Stomach (tissue), 9 donors: ENCODE data around the gene MACO1. TPM values are rescaled to one million over a fixed set of nuclear protein-coding genes. Genes with fewer than 3 reads are reported as not detected.

Experiments
- DNase-seq, 2 donors: peaks; one replicate each; pipeline versions ENCODE4 v3.0.0 to v3.0.0-alpha.2; 2013 to 2019
- H3K27ac ChIP-seq, 5 donors: fragments of 200-600 bp in 4 of 5; sonication (generic) in 4 of 5; one replicate each; pipeline ENCODE4 v1.5.1; 2013 to 2019; ENCODE audit warnings: mild to moderate bottlenecking in 1 of 5, moderate library complexity in 1 of 5
- H3K27me3 ChIP-seq, 3 donors: fragments of 200-600 bp; sonication (generic); one replicate each; pipeline ENCODE4 v1.5.1; 2017 to 2019; ENCODE audit warnings: mixed run types in 1 of 3
- H3K36me3 ChIP-seq, 4 donors: fragments of 200-600 bp; sonication (generic); 1 replicate in 3 of 4; 2 replicates in 1 of 4; pipeline ENCODE4 v1.5.1; 2016 to 2019
- H3K4me1 ChIP-seq, 4 donors: fragments of 200-600 bp; sonication (generic); one replicate each; pipeline ENCODE4 v1.5.1; 2016 to 2019
- H3K4me3 ChIP-seq, 4 donors: fragments of 200-600 bp; sonication (generic) in 3 of 4; one replicate each; pipeline ENCODE4 v1.5.1; 2016 to 2019; ENCODE audit warnings: mild to moderate bottlenecking in 1 of 4
- H3K9me3 ChIP-seq, 4 donors: fragments of 200-600 bp; sonication (generic); one replicate each; pipeline ENCODE4 v1.5.1; 2016 to 2019
- EP300 ChIP-seq: sonication (generic); formaldehyde crosslinking; IDR thresholded peaks from one replicate; pipeline ENCODE4 v1.6.1; 2017; ENCODE audit warnings: antibody characterized with exemption
- POLR2A ChIP-seq, 4 donors: fragments of 450-650 bp; IDR thresholded peaks; one replicate each; pipeline ENCODE4 v1.6.1; 2016; ENCODE audit warnings: antibody characterized with exemption in 4 of 4, control low read depth in 2 of 4, mild to moderate bottlenecking in 1 of 4, moderate library complexity in 1 of 4
- POLR2AphosphoS5 ChIP-seq, 3 donors: sonication (generic); formaldehyde crosslinking; IDR thresholded peaks; one replicate each; pipeline ENCODE4 v1.6.1; 2016; ENCODE audit warnings: antibody characterized with exemption in 3 of 3
- WGBS, 5 donors: extraction: QIAGEN DNeasy Blood & Tissue Kit in 3 of 5; methylation state at CpG; one replicate each; pipeline versions ENCODE4 v1.1.5 to v1.1.7; 2013 to 2018; 5-methylcytosine and 5-hydroxymethylcytosine counted together
- intact Hi-C: fragments of 100-400 bp; cut with DNase I; formaldehyde crosslinking; loops from one replicate; pipeline ENCODE4 v1.15.1; 2023; ENCODE audit warnings: low total_unique reads
- polyA plus RNA-seq, 3 donors: library from polyadenylated mRNA; stranded (reverse); fragments of 200-250 nt; gene quantifications; one replicate each; pipeline ENCODE4 v1.2.3, GENCODE V29; 2013
- total RNA-seq, 5 donors: library from RNA; depleted of rRNA; stranded (reverse); fragments of >200 nt; gene quantifications; one replicate each; pipeline versions ENCODE4 v1.1.0 to v1.2.3, GENCODE V29; 2014 to 2016
- TF ChIP-seq, protein P1 (sequence below), 7 experiments: fragments of 450-650 bp in 4 of 7; fragments of 200-600 bp in 3 of 7; sonication (generic) in 3 of 7; IDR thresholded peaks; one replicate each; pipeline ENCODE4 v1.5.1; 2016 to 2019; ENCODE audit warnings: antibody characterized with exemption in 7 of 7, control low read depth in 2 of 7, mild to moderate bottlenecking in 1 of 7
- donor health status: healthy with polysubstance abuse.
- donor health status: Bipolar disorder and iron deficiency.
- donor health status: healthy.

Gene MACO1
- total and polyA plus RNA-seq, 8 donors = 4.9 to 19.8 (median 11.3) TPM

- H3K9me3 ChIP-seq = peaks cover 0 to 10% (median 4%) of the 10 kb centered on the region in 4 donors
- no peaks in the 10 kb centered on the region for H3K4me1 ChIP-seq
- WGBS, 5 donors = 80 to 92% (median 88%) methylated on average over 2 of the region's 2 CpGs
- H3K4me3 ChIP-seq = no peak overlapping the region
- no peak overlapping the region for H3K27ac ChIP-seq
- intact Hi-C loops = no loop called here
- TF ChIP-seq POLR2AphosphoS5 (IDR thresholded peaks at IDR 0.05) (no peak), POLR2A (IDR thresholded peaks at IDR 0.05) (no peak)
- TF ChIP-seq, protein P1, sequence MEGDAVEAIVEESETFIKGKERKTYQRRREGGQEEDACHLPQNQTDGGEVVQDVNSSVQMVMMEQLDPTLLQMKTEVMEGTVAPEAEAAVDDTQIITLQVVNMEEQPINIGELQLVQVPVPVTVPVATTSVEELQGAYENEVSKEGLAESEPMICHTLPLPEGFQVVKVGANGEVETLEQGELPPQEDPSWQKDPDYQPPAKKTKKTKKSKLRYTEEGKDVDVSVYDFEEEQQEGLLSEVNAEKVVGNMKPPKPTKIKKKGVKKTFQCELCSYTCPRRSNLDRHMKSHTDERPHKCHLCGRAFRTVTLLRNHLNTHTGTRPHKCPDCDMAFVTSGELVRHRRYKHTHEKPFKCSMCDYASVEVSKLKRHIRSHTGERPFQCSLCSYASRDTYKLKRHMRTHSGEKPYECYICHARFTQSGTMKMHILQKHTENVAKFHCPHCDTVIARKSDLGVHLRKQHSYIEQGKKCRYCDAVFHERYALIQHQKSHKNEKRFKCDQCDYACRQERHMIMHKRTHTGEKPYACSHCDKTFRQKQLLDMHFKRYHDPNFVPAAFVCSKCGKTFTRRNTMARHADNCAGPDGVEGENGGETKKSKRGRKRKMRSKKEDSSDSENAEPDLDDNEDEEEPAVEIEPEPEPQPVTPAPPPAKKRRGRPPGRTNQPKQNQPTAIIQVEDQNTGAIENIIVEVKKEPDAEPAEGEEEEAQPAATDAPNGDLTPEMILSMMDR (IDR thresholded peaks at IDR 0.05) = no peak
- no peaks in the 10 kb centered on the region for H3K27me3 ChIP-seq
- DNase-seq = no peak
- no peaks in the 10 kb centered on the region for H3K36me3 ChIP-seq
Observed at GRCh38 chr1:25526753-25527152, 96.1 kb downstream of the MACO1 start.

- H3K4me3 ChIP-seq = no peak overlapping the region
- no peaks in the 10 kb centered on the region for H3K27me3 ChIP-seq
- H3K36me3 ChIP-seq = no peaks in the 10 kb centered on the region
- H3K4me1 ChIP-seq = no peaks in the 10 kb centered on the region
- intact Hi-C loops = no loop called here
- H3K27ac ChIP-seq = no peak overlapping the region
- 71 to 82% (median 80%) methylated on average over 12 of the region's 12 CpGs for WGBS, 5 donors
- TF ChIP-seq POLR2A (IDR thresholded peaks at IDR 0.05) = no peak
- TF ChIP-seq EP300 = no peak
- TF ChIP-seq, protein P1 (IDR thresholded peaks at IDR 0.05) = no peak
- TF ChIP-seq POLR2AphosphoS5 (IDR thresholded peaks at IDR 0.05) = no peak
- DNase-seq = no peak
- peaks cover 0 to 10% (median 4%) of the 10 kb centered on the region in 4 donors for H3K9me3 ChIP-seq
Observed at GRCh38 chr1:25527226-25527846, 96.6 kb downstream of the MACO1 start.

DNA sequence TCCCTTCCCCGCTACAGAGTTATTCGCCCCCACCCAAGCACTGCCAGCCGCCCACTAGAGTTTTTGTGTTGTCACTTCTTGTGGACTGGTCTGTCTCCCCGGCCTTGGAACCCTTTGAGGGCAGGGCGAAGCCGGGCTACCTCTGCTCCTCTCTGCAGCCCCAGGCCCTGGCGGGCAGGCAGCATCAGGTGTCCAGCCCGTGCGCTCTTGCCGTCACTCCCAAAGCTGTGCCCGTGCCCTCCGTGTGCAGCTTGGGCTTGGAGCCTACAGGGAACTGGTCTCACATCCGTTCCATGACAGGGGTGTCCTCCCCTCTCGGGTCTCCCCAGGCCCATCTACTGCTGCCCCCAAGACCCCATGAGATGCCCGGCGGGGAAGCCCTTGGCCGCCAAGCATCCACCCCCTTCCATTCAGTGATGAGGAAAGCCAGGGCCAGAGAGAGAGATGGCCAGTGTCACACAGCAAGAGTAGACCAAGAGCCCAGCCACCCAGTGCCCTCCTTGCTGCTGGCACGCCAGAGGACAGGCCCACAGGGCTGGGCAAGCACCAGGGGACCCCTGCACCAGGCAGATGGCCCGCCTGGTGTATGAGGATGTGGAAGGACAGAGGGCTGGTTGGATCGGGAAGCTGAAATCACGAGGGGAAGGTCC, 97.4 kb downstream of the MACO1 start:
- Histone ChIP-seq H3K4me3 (no peak overlapping the region), H3K4me1 (no peaks in the 10 kb centered on the region), H3K27ac (no peak overlapping the region), H3K27me3 (no peaks in the 10 kb centered on the region), H3K36me3 (no peaks in the 10 kb centered on the region), H3K9me3 (peaks cover 0 to 10% (median 4%) of the 10 kb centered on the region in 4 donors)
- TF ChIP-seq POLR2AphosphoS5 (IDR thresholded peaks at IDR 0.05) (no peak), POLR2A (IDR thresholded peaks at IDR 0.05) (no peak), EP300 (no peak)
- TF ChIP-seq, protein P1 (IDR thresholded peaks at IDR 0.05) = no peak
- WGBS, 5 donors = 87 to 92% (median 88%) methylated on average over 17 to 21 of the region's 21 CpGs
- intact Hi-C loops = no loop called here
- DNase-seq = no peak

- H3K4me3 ChIP-seq = no peak overlapping the region
- 80 to 90% (median 86%) methylated on average over 7 of the region's 7 CpGs for WGBS, 5 donors
- no peak overlapping the region for H3K27ac ChIP-seq
- peaks cover 0 to 10% (median 4%) of the 10 kb centered on the region in 4 donors for H3K9me3 ChIP-seq
- DNase-seq = no peak
- no peak for TF ChIP-seq POLR2A (IDR thresholded peaks at IDR 0.05)
- TF ChIP-seq EP300 = no peak
- TF ChIP-seq, protein P1 (IDR thresholded peaks at IDR 0.05) = no peak
- no peak for TF ChIP-seq POLR2AphosphoS5 (IDR thresholded peaks at IDR 0.05)
- H3K4me1 ChIP-seq = no peaks in the 10 kb centered on the region
- intact Hi-C loops = no loop called here
- no peaks in the 10 kb centered on the region for H3K27me3 ChIP-seq
- H3K36me3 ChIP-seq = no peaks in the 10 kb centered on the region
Observed at GRCh38 chr1:25528881-25529517, 98.3 kb downstream of the MACO1 start.
